ENCODE results near the gene CHCHD3. TPM values are rescaled to one million over a fixed set of nuclear protein-coding genes. Genes with fewer than 3 reads are reported as not detected.

CHCHD3 gene
- total and polyA plus RNA-seq, 9 of the 15 experiments (the other 6 are each of a cell fraction or from before 2014, with no cell fraction given): 66.2 to 279 (median 204) TPM

DNA sequence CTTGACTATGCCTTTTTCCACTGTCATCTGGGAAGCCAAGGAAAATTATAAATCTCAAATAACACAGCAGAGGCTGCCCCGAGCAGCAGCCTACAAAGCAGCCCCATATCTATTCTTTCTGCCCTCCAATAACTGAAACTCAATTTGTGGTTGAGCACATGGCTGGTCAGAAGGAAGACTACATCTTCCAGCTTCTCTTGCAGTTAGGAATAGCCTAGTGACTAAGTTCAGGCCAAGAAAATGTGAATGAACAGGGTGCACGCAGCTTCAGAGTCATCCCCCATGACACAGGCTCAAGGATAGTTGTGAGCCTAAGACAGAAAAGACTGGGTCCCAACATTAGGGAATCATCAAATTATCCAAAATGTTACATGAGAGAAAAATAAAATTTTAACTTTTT is 42.3 kb downstream of the CHCHD3 start (continued):
- TF ChIP-seq RBM14 (IDR thresholded peaks at IDR 0.05; ENCODE audit: borderline replicate concordance, insufficient read depth, low read depth, low read length) (no peak), FOXK1 (CRISPR knock-in tag; IDR thresholded peaks at IDR 0.05; ENCODE audit: borderline replicate concordance) (no peak), CCNT2 (IDR thresholded peaks at IDR 0.05; ENCODE audit: borderline replicate concordance, extremely low read depth, insufficient read length, low read depth, low read length) (no peak), ZNF707 (CRISPR knock-in tag; conservative IDR thresholded peaks at IDR 0.05) (no peak)
- TF ChIP-seq, protein P1, sequence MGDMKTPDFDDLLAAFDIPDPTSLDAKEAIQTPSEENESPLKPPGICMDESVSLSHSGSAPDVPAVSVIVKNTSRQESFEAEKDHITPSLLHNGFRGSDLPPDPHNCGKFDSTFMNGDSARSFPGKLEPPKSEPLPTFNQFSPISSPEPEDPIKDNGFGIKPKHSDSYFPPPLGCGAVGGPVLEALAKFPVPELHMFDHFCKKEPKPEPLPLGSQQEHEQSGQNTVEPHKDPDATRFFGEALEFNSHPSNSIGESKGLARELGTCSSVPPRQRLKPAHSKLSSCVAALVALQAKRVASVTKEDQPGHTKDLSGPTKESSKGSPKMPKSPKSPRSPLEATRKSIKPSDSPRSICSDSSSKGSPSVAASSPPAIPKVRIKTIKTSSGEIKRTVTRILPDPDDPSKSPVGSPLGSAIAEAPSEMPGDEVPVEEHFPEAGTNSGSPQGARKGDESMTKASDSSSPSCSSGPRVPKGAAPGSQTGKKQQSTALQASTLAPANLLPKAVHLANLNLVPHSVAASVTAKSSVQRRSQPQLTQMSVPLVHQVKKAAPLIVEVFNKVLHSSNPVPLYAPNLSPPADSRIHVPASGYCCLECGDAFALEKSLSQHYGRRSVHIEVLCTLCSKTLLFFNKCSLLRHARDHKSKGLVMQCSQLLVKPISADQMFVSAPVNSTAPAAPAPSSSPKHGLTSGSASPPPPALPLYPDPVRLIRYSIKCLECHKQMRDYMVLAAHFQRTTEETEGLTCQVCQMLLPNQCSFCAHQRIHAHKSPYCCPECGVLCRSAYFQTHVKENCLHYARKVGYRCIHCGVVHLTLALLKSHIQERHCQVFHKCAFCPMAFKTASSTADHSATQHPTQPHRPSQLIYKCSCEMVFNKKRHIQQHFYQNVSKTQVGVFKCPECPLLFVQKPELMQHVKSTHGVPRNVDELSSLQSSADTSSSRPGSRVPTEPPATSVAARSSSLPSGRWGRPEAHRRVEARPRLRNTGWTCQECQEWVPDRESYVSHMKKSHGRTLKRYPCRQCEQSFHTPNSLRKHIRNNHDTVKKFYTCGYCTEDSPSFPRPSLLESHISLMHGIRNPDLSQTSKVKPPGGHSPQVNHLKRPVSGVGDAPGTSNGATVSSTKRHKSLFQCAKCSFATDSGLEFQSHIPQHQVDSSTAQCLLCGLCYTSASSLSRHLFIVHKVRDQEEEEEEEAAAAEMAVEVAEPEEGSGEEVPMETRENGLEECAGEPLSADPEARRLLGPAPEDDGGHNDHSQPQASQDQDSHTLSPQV (IDR thresholded peaks at IDR 0.05): no peak

DNA sequence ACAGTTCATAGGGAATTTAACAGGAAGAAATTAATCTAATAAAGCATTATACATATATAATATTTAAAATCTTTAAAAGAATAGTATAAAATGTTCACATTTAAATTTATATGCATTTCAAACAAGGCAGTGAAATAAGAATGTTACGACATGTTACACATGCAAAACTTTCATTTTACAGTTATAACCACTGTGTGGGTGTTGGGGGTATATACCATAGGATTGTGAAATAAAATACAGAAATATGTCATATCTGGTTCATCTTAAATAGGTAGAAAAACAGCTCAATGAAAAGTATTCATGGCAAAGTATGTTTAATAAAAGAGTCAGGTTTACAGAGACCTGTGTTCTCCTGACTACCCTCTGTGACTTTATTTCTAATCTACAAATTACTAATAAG is 45.6 kb downstream of the CHCHD3 start:
- intact Hi-C loops (cut with micrococcal nuclease): no loop called here
- no TSS peak for BruUV-seq (replicated peaks)
- ChIA-PET POLR2A (interaction anchor here (0.6 kb wide), 1 partner anchor 28 kb away, joined by 3 read pairs; no protein-coding TSS in a partner anchor), CTCF (ENCODE audit: low intra/inter-chr PET ratio) (no interaction called here)
- Histone ChIP-seq H3K4me2 (ENCODE audit: insufficient read depth, low read length) (no peak overlapping the region), H3K4me3 (no peak overlapping the region), H3K9me1 (ENCODE audit: control insufficient read depth, insufficient read depth, low read length) (no peaks in the 10 kb centered on the region), H3K36me3 (ENCODE audit: control insufficient read depth, insufficient read depth, low read length) (no peaks in the 10 kb centered on the region; the same call in 1 of the 3 replicates), H3K27ac (ENCODE audit: extremely low read depth, low read depth, low read length) (no peak overlapping the region), H3K9ac (ENCODE audit: insufficient read depth in 1 of 2, low read depth in 2 of 2, low read length in 2 of 2) (no peak overlapping the region), H4K20me1 (replicated peaks; ENCODE audit: control insufficient read depth, insufficient read depth, low read length) (no peaks in the 10 kb centered on the region), H3K9me3 (replicated peaks; ENCODE audit: control insufficient read depth, insufficient read depth, low read depth, low read length) (no peaks in the 10 kb centered on the region), H3K4me1 (replicated peaks in 1 of 2; ENCODE audit: control insufficient read depth in 2 of 2, insufficient read depth in 2 of 2, low read length in 2 of 2) (no peaks in the 10 kb centered on the region), H2AFZ (ENCODE audit: low read depth, low read length) (no peak overlapping the region), H3K27me3 (ENCODE audit: control insufficient read depth in 2 of 2, insufficient read depth in 2 of 2, low read length in 2 of 2) (no peaks in the 10 kb centered on the region), H3K79me2 (ENCODE audit: control insufficient read depth, insufficient read depth, low read length) (peaks cover 62% of the 10 kb centered on the region)
- FAIRE-seq: no peak
- 93% methylated on average over 1 of the region's 1 CpG for WGBS (ENCODE audit: insufficient coverage, low coverage, missing lambda C conversion rate)
- no peak for DNase-seq (ENCODE audit: extremely low read depth in 1 of 4, low spot score in 3 of 4)
- in situ Hi-C loops (cut with MboI): no loop called here
- no peak for TF ChIP-seq BRD9 (IDR thresholded peaks at IDR 0.05; ENCODE audit: low read depth, partially characterized antibody)
- peak; percentile 40; the same call in 1 of the 2 replicates for TF ChIP-seq CEBPB (tag; IDR thresholded peaks at IDR 0.05)
- ATAC-seq: no peak

All from K562 (cell line).